Neuronal stem cell (in vitro differentiated cells): Measurements from ENCODE around the gene SPOPL.

Experiments
- DNase-seq: peaks from one replicate; pipeline ENCODE4 v3.0.0-alpha.2; 2013; ENCODE audit warnings: low spot score
- H2AFZ ChIP-seq: one replicate; pipeline ENCODE4 v1.6.1; 2013; ENCODE audit warnings: mild to moderate bottlenecking, low read length, inconsistent platforms
- H2AK5ac ChIP-seq: 2 replicates; pipeline ENCODE4 v1.6.1; 2013; ENCODE audit warnings: low read depth, mild to moderate bottlenecking, inconsistent platforms, low read length, moderate library complexity, mixed read lengths
- H2BK120ac ChIP-seq: 2 replicates; pipeline ENCODE4 v1.6.1; 2013; ENCODE audit warnings: low read depth, mild to moderate bottlenecking, inconsistent platforms, low read length, moderate library complexity, mixed read lengths
- H2BK12ac ChIP-seq: one replicate; pipeline ENCODE4 v1.6.1; 2013; ENCODE audit warnings: low read length, inconsistent platforms
- H2BK15ac ChIP-seq: 2 replicates; pipeline ENCODE4 v1.6.1; 2013; ENCODE audit warnings: mild to moderate bottlenecking, low read length, inconsistent platforms, mixed read lengths
- H2BK5ac ChIP-seq: one replicate; pipeline ENCODE4 v1.6.1; 2013; ENCODE audit warnings: inconsistent platforms, mild to moderate bottlenecking, low read length, moderate library complexity
- H3K14ac ChIP-seq: one replicate; pipeline ENCODE4 v1.6.1; 2013; ENCODE audit warnings: low read length, inconsistent platforms
- H3K18ac ChIP-seq: 2 replicates; pipeline ENCODE4 v1.6.1; 2013; ENCODE audit warnings: low read length, inconsistent platforms
- H3K23ac ChIP-seq: 2 replicates; pipeline ENCODE4 v1.6.1; 2013; ENCODE audit warnings: low read depth, mild to moderate bottlenecking, mixed read lengths, low read length, inconsistent platforms; ENCODE audit not compliant: poor library complexity
- H3K27ac ChIP-seq: replicated peaks from 3 replicates; pipeline ENCODE4 v1.5.1; 2013; ENCODE audit warnings: low read length, inconsistent platforms
- H3K27me3 ChIP-seq, 3 experiments: 2 replicates each; pipeline ENCODE4 v1.6.1; 2013; ENCODE audit warnings: low read length in 3 of 3, mild to moderate bottlenecking in 2 of 3, inconsistent platforms in 1 of 3, low read depth in 1 of 3, mixed read lengths in 1 of 3, moderate library complexity in 1 of 3; ENCODE audit not compliant: control insufficient read depth in 3 of 3, insufficient read depth in 3 of 3
- H3K36me3 ChIP-seq, 2 donors: replicated peaks in 1 of 2; 2 replicates each; pipeline ENCODE4 v1.6.1; 2013; ENCODE audit warnings: low read length in 2 of 2; ENCODE audit not compliant: control insufficient read depth in 2 of 2, insufficient read depth in 2 of 2
- H3K4ac ChIP-seq: 2 replicates; pipeline ENCODE4 v1.6.1; 2013; ENCODE audit warnings: inconsistent platforms, mild to moderate bottlenecking, low read length, moderate library complexity
- H3K4me1 ChIP-seq, 2 donors: 1 replicate in 1 of 2; 2 replicates in 1 of 2; pipeline ENCODE4 v1.6.1; 2013; ENCODE audit warnings: low read length in 2 of 2, low read depth in 1 of 2; ENCODE audit not compliant: control insufficient read depth in 2 of 2, insufficient read depth in 1 of 2
- H3K4me2 ChIP-seq: one replicate; pipeline ENCODE4 v1.6.1; 2013; ENCODE audit warnings: mild to moderate bottlenecking, low read length, inconsistent platforms; ENCODE audit not compliant: insufficient read depth, poor library complexity, severe bottlenecking
- H3K4me3 ChIP-seq, 2 donors: 2 replicates each; pipeline ENCODE4 v1.5.1; 2013; ENCODE audit warnings: low read length in 2 of 2, mild to moderate bottlenecking in 2 of 2, inconsistent platforms in 1 of 2, moderate library complexity in 1 of 2
- H3K79me1 ChIP-seq: one replicate; pipeline ENCODE4 v1.6.1; 2013; ENCODE audit warnings: low read depth, mild to moderate bottlenecking, inconsistent platforms, low read length, moderate library complexity
- H3K9ac ChIP-seq: one replicate; pipeline ENCODE4 v1.6.1; 2013; ENCODE audit warnings: mild to moderate bottlenecking, low read depth, low read length, inconsistent platforms; ENCODE audit not compliant: poor library complexity
- H3K9me3 ChIP-seq, 2 donors: replicated peaks in 1 of 2; 2 replicates each; pipeline versions ENCODE3 to v1.6.1; 2013; ENCODE audit warnings: low read length in 2 of 2, mild to moderate bottlenecking in 2 of 2, inconsistent platforms in 1 of 2, low read depth in 1 of 2, mixed read lengths in 1 of 2, moderate library complexity in 1 of 2; ENCODE audit not compliant: control insufficient read depth in 2 of 2, insufficient read depth in 1 of 2
- H4K8ac ChIP-seq: one replicate; pipeline ENCODE4 v1.6.1; 2013; ENCODE audit warnings: low read depth, mild to moderate bottlenecking, inconsistent platforms, low read length, moderate library complexity
- H4K91ac ChIP-seq: one replicate; pipeline ENCODE4 v1.6.1; 2013; ENCODE audit warnings: low read length, low read depth, mild to moderate bottlenecking, inconsistent platforms; ENCODE audit not compliant: poor library complexity
- WGBS, 2 donors: extraction: QIAGEN DNeasy Blood & Tissue Kit; methylation state at CpG; one replicate each; pipeline ENCODE4 v1.1.7; 2013; ENCODE audit warnings: missing lambda C conversion rate in 2 of 2, mixed read lengths in 1 of 2; ENCODE audit not compliant: insufficient read length in 2 of 2, insufficient replicate concordance in 1 of 2; ENCODE audit errors: extremely low coverage in 2 of 2; 5-methylcytosine and 5-hydroxymethylcytosine counted together

Gene SPOPL

DNA sequence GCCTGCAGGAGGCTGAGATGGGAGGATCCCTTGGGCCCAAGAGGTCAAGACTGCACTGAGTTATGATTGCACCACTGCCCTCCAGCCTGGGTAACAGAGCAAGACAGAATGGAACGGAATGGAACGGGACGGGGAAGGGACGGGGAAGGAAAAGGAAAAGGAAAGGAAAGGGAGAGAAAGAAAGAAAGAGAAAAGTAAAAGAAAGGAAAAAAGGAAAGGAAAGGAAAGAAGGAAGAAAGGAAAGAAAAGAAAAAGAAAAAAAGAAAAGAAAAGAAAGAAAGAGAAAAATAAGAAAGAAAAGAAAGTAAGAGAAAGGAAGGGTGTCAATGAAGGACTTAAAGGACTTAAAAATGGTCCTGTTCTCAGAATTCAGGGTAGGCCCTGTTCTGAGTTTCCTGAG is 4.3 kb upstream of the SPOPL start:
- Histone ChIP-seq H4K91ac (no peak overlapping the region), H3K23ac (no peak overlapping the region), H4K8ac (no peak overlapping the region), H2BK5ac (no peak overlapping the region), H3K14ac (no peak overlapping the region), H3K18ac (no peak overlapping the region), H3K9ac (no peak overlapping the region), H3K9me3 (no peaks in the 10 kb centered on the region), H3K4me3 (no peak overlapping the region), H2BK120ac (no peak overlapping the region), H2BK12ac (no peak overlapping the region), H3K27me3 (no peaks in the 10 kb centered on the region), H3K4ac (no peak overlapping the region), H3K36me3 (no peaks in the 10 kb centered on the region), H2AK5ac (no peak overlapping the region), H3K27ac (no peak overlapping the region), H2AFZ (no peak overlapping the region), H3K79me1 (peaks cover 7% of the 10 kb centered on the region), H2BK15ac (no peak overlapping the region), H3K4me2 (no peak overlapping the region), H3K4me1 (peaks cover 0 to 4% of the 10 kb centered on the region in 2 donors)
- DNase-seq = no peak
- WGBS, 2 donors = 100% methylated on average over 4 of the region's 4 CpGs; no CpG with 5 or more reads in 1 of the 2 donors

DNA sequence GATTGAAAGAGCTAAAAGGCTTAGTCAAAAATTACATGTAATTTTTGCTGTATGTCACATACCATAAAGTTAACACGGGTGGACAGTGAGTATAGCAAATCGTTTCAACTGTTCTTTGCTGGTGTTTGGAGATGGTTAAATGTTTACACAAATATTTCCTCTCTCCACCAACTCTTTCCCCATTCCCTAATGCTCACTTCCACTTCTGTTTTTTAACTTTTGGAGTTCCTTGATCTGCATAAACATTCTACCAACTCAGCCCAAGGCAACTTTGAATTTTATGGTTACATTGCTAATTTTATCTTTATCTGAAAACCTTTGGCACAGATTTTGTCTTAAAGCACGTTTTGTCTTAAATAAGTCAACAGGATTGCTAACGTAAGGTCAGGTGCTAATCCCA is 1.9 kb upstream of the SPOPL start:
- Histone ChIP-seq H3K79me1 (peaks cover 7% of the 10 kb centered on the region), H3K9ac (no peak overlapping the region), H3K23ac (no peak overlapping the region), H3K27ac (no peak overlapping the region), H3K4ac (no peak overlapping the region), H3K27me3 (no peaks in the 10 kb centered on the region), H2BK12ac (no peak overlapping the region), H2AFZ (no peak overlapping the region), H2BK120ac (no peak overlapping the region), H3K9me3 (no peaks in the 10 kb centered on the region), H4K91ac (no peak overlapping the region), H2AK5ac (no peak overlapping the region), H3K4me3 (no peak overlapping the region), H2BK5ac (no peak overlapping the region), H4K8ac (no peak overlapping the region), H3K18ac (no peak overlapping the region), H3K4me2 (no peak overlapping the region), H3K14ac (no peak overlapping the region), H3K36me3 (no peaks in the 10 kb centered on the region), H2BK15ac (no peak overlapping the region), H3K4me1 (peaks cover 4 to 6% of the 10 kb centered on the region in 2 donors)
- no CpG with 5 or more reads among the region's 4 CpGs for WGBS, 2 donors
- no peak for DNase-seq

- H3K9me3 ChIP-seq = no peaks in the 10 kb centered on the region
- no peak overlapping the region for H3K4ac ChIP-seq
- no CpG with 5 or more reads among the region's 20 CpGs for WGBS, 2 donors
- H3K36me3 ChIP-seq = no peaks in the 10 kb centered on the region
- no peak overlapping the region for H2BK120ac ChIP-seq
- H2BK12ac ChIP-seq = no peak overlapping the region
- H4K91ac ChIP-seq = no peak overlapping the region
- no peaks in the 10 kb centered on the region for H3K27me3 ChIP-seq
- peak overlapping the region; percentile 67 for H3K18ac ChIP-seq
- peak overlapping the region; percentile 94 for H4K8ac ChIP-seq
- peak overlapping the region; percentile 99 for H2AFZ ChIP-seq
- H2BK15ac ChIP-seq = peak overlapping the region; percentile 46
- peak overlapping the region; percentile 84 to 93 for H3K4me3 ChIP-seq
- peak overlapping the region; percentile 33 for H2AK5ac ChIP-seq
- H3K27ac ChIP-seq = peak overlapping the region; percentile 76
- DNase-seq = no peak
- peaks cover 8% of the 10 kb centered on the region for H3K79me1 ChIP-seq
- no peak overlapping the region for H2BK5ac ChIP-seq
- peak overlapping the region; percentile 88 for H3K4me2 ChIP-seq
- no peak overlapping the region for H3K23ac ChIP-seq
- peak overlapping the region; percentile 66 for H3K9ac ChIP-seq
- no peak overlapping the region for H3K14ac ChIP-seq
- peaks cover 4 to 6% of the 10 kb centered on the region in 2 donors for H3K4me1 ChIP-seq
Observed at GRCh38 chr2:138500592-138501424, 762 bp upstream of the SPOPL start.

GRCh38 chr2:138502255-138503086 is 901 bp downstream of the SPOPL start:
- Histone ChIP-seq H3K36me3 (no peaks in the 10 kb centered on the region), H3K79me1 (peaks cover 8% of the 10 kb centered on the region), H4K8ac (no peak overlapping the region), H4K91ac (no peak overlapping the region), H3K23ac (peak overlapping the region; percentile 93), H2AFZ (peak overlapping the region; percentile 93), H3K4me3 (peak overlapping the region; percentile 93 to 95), H3K27ac (peak overlapping the region; percentile 87), H2AK5ac (no peak overlapping the region), H2BK12ac (no peak overlapping the region), H3K4me2 (peak overlapping the region; percentile 78), H3K18ac (peak overlapping the region; percentile 99), H3K27me3 (no peaks in the 10 kb centered on the region), H3K14ac (peak overlapping the region; percentile 89), H2BK5ac (peak overlapping the region; percentile 96), H2BK120ac (no peak overlapping the region), H3K9ac (peak overlapping the region; percentile 81), H3K4ac (peak overlapping the region; percentile 53), H3K9me3 (no peaks in the 10 kb centered on the region), H2BK15ac (peak overlapping the region; percentile 67), H3K4me1 (peaks cover 4 to 6% of the 10 kb centered on the region in 2 donors)
- no peak for DNase-seq
- WGBS, 2 donors = no CpG with 5 or more reads among the region's 26 CpGs
